Astrocyte of the hippocampus (primary cell): ENCODE data around the gene TFEB.

Experiments
- DNase-seq: peaks from one replicate; pipeline ENCODE4 v3.0.0; 2011; ENCODE audit warnings: low read depth, low spot score

The TFEB gene

GRCh38 chr6:41706876-41707564, 28.4 kb downstream of the TFEB start:
- peak; percentile 28 for DNase-seq

DNA sequence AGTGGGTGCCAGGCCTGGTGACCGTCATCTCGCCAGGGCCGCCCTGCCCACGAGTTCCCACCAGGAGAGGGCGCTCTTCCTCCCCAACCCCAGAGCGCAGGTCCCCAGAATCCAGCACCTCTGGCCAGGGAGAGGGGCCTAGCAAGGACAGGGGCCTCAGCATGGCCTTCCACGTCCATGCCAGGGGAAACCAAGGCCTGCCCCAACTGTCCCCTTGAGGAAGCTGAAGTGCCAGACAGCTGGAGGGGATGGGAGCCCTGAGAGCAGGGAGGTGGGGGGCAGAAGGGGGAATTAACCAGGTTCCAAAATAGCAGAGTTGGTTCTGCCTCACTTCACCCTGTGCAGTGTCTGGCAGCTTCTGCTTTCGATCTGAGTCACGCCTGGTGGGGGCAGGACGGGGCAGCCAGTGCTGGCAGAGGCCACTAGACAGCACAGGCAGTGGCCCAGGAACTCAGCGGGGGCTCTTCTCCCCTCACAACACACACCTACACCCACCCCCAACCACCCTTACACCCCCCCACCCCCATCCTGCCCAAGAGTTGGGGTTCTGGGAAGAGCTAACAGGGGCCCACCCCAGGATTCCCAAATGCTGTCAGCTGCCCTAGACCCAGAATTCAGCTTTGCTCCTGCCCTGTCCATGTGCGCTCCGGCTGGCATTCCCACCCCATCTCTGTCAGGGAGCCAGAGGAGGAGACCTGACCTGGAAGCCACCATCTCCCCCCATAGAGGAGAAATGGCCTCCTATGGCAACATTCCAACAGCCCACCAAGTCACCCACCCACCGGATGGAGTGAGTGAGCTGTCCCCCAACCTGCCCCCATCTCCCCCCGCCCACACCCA, 29.2 kb downstream of the TFEB start:
- DNase-seq: peak; percentile 82

- DNase-seq: no peak
Measured at GRCh38 chr6:41705311-41705995, 30.0 kb downstream of the TFEB start.

- no peak for DNase-seq
Measured at GRCh38 chr6:41704656-41705310, 30.6 kb downstream of the TFEB start.

DNA sequence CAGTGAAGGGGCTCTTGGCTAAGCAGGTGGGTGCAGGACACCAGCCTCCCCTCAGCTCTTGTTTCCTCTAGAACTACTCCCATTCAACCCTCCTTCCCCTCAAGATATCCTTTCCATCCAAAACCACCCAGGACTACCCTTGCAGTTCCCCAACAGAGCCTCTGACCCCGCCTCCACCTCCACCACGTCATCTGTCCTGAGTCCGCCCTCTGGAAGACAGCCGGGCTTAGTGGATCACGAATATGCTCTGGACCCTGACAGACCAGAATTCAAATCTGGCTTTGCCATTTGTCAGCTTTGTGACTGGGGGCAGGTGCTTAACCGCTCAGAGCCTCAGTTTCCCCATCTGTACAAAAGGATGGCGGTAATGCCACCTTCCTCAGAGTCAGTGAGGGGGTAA, 31.4 kb downstream of the TFEB start:
- no peak for DNase-seq

- no peak for DNase-seq
Measured at GRCh38 chr6:41702771-41703494, 32.5 kb downstream of the TFEB start.

- DNase-seq: no peak
Measured at GRCh38 chr6:41702089-41702745, 33.2 kb downstream of the TFEB start.

GRCh38 chr6:41700463-41701347, 34.7 kb downstream of the TFEB start:
- DNase-seq: no peak

GRCh38 chr6:41699063-41699462, 36.3 kb downstream of the TFEB start:
- DNase-seq: no peak

DNA sequence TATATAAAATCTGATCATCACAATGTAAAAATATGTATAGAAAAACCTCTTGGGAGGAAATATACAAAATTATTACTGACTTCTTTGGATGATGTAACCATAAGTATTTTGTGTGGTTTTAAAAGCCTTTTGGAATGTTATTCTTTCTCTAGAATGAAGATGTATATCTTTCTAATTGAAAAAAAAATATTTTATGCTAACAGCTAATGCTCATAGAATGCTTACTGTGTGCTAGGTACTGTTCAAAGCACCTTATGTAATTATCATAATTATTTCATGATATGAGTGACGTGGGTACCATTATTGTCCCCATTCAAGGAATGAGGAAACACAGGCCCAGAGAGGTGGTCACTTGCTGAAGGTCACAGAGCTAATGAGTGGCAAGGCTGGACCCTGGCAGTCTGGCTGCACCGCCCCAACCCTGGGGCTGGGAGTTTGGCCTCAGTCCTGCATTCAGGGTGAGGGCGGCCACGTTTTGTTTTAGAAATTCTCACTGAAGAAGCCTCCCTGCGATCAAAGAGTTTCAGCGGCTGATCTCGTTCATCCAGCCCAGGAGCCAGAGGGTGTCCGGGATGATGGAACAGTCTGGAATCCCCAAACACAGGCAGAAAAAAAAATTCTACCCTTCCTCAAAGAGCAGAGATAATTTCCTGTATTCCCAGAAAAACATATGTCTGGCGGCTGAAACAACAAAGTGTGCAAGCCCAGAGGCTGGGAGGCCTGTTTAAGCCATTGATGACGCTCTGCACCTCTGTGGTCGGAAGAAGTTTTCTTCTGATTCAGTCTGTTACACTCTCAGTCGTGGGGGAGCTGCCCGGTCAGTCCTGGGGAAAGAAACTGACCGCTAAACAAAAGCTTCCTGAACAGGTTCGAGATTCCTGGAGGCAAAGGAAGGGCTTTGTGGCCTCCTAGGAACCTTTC, 37.3 kb downstream of the TFEB start:
- DNase-seq: peak; percentile 86

DNA sequence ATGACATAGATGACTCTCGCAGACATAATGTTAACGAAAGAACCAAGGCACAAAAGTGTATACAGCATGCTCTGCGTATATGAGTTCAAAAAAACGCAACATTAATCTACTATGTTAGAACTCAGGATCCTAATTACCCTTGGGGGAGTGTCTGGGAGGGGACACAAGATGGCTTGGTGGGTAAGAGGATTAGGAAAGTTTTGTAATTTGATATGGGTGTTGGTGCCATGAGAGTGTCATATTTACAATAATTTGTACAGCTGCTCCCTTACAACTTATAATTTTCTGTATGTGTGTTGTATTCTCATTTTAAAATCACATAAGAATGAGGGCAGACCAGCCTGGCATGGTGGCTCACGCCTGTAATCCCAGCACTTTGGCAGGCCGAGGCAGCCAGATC, 38.6 kb downstream of the TFEB start:
- DNase-seq: no peak

DNA sequence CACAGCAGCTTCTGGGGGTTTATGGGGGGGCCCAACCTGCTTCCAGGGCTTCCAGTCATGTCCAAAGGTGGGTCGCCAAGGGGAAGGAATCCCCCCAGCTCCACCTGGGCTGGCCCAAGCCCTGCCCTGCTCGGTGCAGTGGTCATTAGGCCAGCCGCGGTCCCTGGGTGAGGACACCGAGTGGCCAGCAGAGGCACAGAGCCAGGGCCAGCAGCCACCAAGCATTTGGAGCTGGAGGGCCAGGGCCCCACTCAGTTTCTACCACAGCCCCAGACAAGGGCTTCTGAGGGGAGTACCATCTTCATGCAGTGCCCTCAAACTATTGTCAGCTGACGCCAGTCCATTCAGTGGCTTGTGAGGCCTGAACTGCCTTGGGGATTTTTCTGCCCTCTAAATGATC, 39.6 kb downstream of the TFEB start:
- no peak for DNase-seq

DNA sequence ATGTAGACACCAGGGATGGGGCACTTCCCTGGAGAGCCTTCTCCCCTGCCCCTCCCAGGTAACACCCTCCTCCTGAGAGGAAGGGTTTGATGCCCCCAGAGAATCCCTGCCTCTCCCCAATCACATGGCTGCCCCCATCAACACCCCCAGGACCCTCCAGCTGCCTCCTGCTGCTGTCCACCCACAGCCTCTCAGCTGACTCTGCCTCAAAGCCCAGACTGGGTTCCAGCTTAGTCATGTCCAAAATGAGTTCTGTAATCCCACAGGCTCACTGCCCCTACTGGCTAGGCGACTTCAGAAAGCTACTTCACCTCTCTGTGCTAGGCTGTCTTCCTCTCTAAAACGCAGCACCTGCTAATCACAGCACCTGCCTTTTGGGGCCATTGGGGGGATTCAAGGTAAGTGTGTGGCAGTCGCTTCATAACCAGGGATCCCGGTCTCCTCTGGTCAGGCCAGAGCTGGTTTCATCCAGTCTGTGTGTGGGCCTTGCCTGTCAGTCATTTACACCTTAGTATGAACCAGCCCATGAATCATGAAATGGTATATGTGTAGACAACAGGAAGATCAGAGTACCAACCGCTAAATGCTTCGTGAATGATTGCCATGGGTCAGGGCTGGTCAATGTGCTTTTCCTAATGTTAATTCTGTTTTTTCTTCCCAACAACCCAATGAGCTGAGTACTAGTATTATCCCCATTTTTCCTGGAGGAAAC, 40.4 kb downstream of the TFEB start:
- no peak for DNase-seq

DNA sequence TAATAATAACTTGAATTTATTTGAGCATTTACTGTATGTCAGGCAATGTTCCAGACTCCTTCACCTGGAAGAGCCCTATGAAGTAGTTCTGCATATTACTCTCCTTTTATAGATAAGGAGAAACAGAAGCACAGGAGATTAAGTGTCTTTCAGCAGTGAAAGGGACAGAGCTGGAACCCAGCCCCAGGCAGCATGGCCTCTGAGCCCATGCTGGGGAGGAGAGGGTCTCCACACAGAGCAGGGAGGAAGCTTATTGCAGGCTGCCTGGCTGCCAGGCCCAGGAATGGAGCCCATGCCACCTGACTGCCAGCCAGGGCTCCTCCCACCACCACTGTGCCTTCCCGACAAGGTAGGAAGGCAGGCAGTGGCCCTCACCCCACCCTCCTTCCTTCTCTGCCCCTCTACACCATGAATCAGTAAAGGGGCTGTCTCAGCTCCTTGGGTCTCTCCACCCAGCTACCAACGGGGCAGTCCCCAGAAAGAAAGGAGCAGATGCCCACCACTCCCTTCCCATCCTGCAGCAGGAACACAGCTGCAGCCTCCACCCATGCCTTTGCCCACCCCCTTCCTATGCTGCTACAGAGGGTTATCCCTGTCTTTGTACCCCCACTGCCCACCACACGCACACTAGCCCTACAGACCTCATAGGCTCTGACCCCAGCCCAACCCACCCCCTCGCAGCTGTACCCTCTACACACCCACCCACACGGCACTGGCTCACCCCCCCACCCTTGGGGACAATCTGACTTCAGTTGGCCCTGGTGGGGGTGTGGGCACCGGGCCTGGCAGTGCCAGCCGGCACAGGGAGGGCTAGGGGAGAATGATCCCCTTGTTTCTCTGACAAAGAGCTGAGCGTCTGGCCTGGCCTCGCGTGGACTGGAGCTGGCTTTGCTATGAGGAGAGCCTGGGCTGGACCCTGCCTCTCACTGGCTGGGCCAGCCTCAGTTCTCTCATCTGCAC, 41.8 kb downstream of the TFEB start:
- no peak for DNase-seq

GRCh38 chr6:41692730-41693129, 42.7 kb downstream of the TFEB start:
- no peak for DNase-seq

DNA sequence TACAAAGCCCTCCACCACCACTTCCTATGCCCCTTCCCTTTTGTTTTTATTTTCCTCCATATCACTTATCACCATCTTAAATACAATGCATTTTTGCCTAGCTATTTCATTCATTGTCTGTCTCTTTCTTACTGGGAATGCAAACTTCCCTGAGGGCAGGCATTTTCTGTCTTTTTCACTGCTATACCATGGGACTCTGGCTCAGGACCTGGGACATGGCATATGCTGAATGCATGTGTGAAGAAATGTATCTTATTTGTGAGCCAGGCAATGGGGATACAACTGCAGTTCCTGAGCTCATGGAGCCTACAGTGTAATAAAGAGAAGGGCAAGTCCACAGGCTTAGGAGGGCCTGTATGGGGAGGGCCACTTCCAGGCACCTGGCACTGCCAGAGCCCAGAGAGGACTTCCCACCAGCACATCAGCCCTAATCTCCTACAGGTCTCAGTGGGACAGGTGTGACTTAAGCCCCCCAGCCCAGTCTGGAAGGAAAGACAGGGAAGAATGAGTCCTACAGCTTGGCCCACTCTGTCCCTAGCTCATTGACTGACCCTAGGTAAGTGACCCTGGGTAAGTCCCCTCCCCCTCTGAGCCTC, 43.2 kb downstream of the TFEB start:
- DNase-seq: no peak
